Neuronal stem cell (in vitro differentiated cells): ENCODE data around the gene RNH1.
A peak's percentile ranks its signal among the peaks of the same experiment; 100 is the strongest.

Experiments
- DNase-seq: peaks from one replicate; pipeline ENCODE4 v3.0.0-alpha.2; 2013; ENCODE audit warnings: low spot score
- H2AFZ ChIP-seq: one replicate; pipeline ENCODE4 v1.6.1; 2013; ENCODE audit warnings: mild to moderate bottlenecking, low read length, inconsistent platforms
- H2AK5ac ChIP-seq: 2 replicates; pipeline ENCODE4 v1.6.1; 2013; ENCODE audit warnings: low read depth, mild to moderate bottlenecking, inconsistent platforms, low read length, moderate library complexity, mixed read lengths
- H2BK120ac ChIP-seq: 2 replicates; pipeline ENCODE4 v1.6.1; 2013; ENCODE audit warnings: low read depth, mild to moderate bottlenecking, inconsistent platforms, low read length, moderate library complexity, mixed read lengths
- H2BK12ac ChIP-seq: one replicate; pipeline ENCODE4 v1.6.1; 2013; ENCODE audit warnings: low read length, inconsistent platforms
- H2BK15ac ChIP-seq: 2 replicates; pipeline ENCODE4 v1.6.1; 2013; ENCODE audit warnings: mild to moderate bottlenecking, low read length, inconsistent platforms, mixed read lengths
- H2BK5ac ChIP-seq: one replicate; pipeline ENCODE4 v1.6.1; 2013; ENCODE audit warnings: inconsistent platforms, mild to moderate bottlenecking, low read length, moderate library complexity
- H3K14ac ChIP-seq: one replicate; pipeline ENCODE4 v1.6.1; 2013; ENCODE audit warnings: low read length, inconsistent platforms
- H3K18ac ChIP-seq: 2 replicates; pipeline ENCODE4 v1.6.1; 2013; ENCODE audit warnings: low read length, inconsistent platforms
- H3K23ac ChIP-seq: 2 replicates; pipeline ENCODE4 v1.6.1; 2013; ENCODE audit warnings: low read depth, mild to moderate bottlenecking, mixed read lengths, low read length, inconsistent platforms; ENCODE audit not compliant: poor library complexity
- H3K27ac ChIP-seq: replicated peaks from 3 replicates; pipeline ENCODE4 v1.5.1; 2013; ENCODE audit warnings: low read length, inconsistent platforms
- H3K27me3 ChIP-seq, 3 experiments: 2 replicates each; pipeline ENCODE4 v1.6.1; 2013; ENCODE audit warnings: low read length in 3 of 3, mild to moderate bottlenecking in 2 of 3, inconsistent platforms in 1 of 3, low read depth in 1 of 3, mixed read lengths in 1 of 3, moderate library complexity in 1 of 3; ENCODE audit not compliant: control insufficient read depth in 3 of 3, insufficient read depth in 3 of 3
- H3K36me3 ChIP-seq, 2 donors: replicated peaks in 1 of 2; 2 replicates each; pipeline ENCODE4 v1.6.1; 2013; ENCODE audit warnings: low read length in 2 of 2; ENCODE audit not compliant: control insufficient read depth in 2 of 2, insufficient read depth in 2 of 2
- H3K4ac ChIP-seq: 2 replicates; pipeline ENCODE4 v1.6.1; 2013; ENCODE audit warnings: inconsistent platforms, mild to moderate bottlenecking, low read length, moderate library complexity
- H3K4me1 ChIP-seq, 2 donors: 1 replicate in 1 of 2; 2 replicates in 1 of 2; pipeline ENCODE4 v1.6.1; 2013; ENCODE audit warnings: low read length in 2 of 2, low read depth in 1 of 2; ENCODE audit not compliant: control insufficient read depth in 2 of 2, insufficient read depth in 1 of 2
- H3K4me2 ChIP-seq: one replicate; pipeline ENCODE4 v1.6.1; 2013; ENCODE audit warnings: mild to moderate bottlenecking, low read length, inconsistent platforms; ENCODE audit not compliant: insufficient read depth, poor library complexity, severe bottlenecking
- H3K4me3 ChIP-seq, 2 donors: 2 replicates each; pipeline ENCODE4 v1.5.1; 2013; ENCODE audit warnings: low read length in 2 of 2, mild to moderate bottlenecking in 2 of 2, inconsistent platforms in 1 of 2, moderate library complexity in 1 of 2
- H3K79me1 ChIP-seq: one replicate; pipeline ENCODE4 v1.6.1; 2013; ENCODE audit warnings: low read depth, mild to moderate bottlenecking, inconsistent platforms, low read length, moderate library complexity
- H3K9ac ChIP-seq: one replicate; pipeline ENCODE4 v1.6.1; 2013; ENCODE audit warnings: mild to moderate bottlenecking, low read depth, low read length, inconsistent platforms; ENCODE audit not compliant: poor library complexity
- H3K9me3 ChIP-seq, 2 donors: replicated peaks in 1 of 2; 2 replicates each; pipeline versions ENCODE3 to v1.6.1; 2013; ENCODE audit warnings: low read length in 2 of 2, mild to moderate bottlenecking in 2 of 2, inconsistent platforms in 1 of 2, low read depth in 1 of 2, mixed read lengths in 1 of 2, moderate library complexity in 1 of 2; ENCODE audit not compliant: control insufficient read depth in 2 of 2, insufficient read depth in 1 of 2
- H4K8ac ChIP-seq: one replicate; pipeline ENCODE4 v1.6.1; 2013; ENCODE audit warnings: low read depth, mild to moderate bottlenecking, inconsistent platforms, low read length, moderate library complexity
- H4K91ac ChIP-seq: one replicate; pipeline ENCODE4 v1.6.1; 2013; ENCODE audit warnings: low read length, low read depth, mild to moderate bottlenecking, inconsistent platforms; ENCODE audit not compliant: poor library complexity
- WGBS, 2 donors: extraction: QIAGEN DNeasy Blood & Tissue Kit; methylation state at CpG; one replicate each; pipeline ENCODE4 v1.1.7; 2013; ENCODE audit warnings: missing lambda C conversion rate in 2 of 2, mixed read lengths in 1 of 2; ENCODE audit not compliant: insufficient read length in 2 of 2, insufficient replicate concordance in 1 of 2; ENCODE audit errors: extremely low coverage in 2 of 2; 5-methylcytosine and 5-hydroxymethylcytosine counted together

The RNH1 gene

DNA sequence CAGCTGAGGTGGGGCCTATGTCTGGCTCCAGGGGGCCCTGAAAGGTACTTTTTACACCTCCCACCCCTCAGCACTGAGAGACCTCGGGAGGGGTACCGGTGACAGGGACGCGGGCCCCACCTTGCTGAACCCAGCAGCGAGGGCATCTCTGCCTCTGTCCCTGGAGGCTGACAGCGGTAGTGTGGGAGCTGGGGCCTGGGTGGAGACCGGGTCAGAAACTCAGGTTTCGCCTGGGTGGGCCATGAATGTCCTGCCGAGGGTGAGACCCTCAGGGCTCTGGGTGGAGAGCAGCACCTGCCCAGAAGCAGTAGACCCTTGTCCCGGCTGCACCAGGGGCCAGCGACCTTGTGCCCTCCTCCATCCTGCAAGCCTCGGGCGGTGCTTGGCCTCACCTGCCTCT, 34.8 kb downstream of the RNH1 start:
- DNase-seq, result no peak
- no CpG with 5 or more reads among the region's 13 CpGs for WGBS, 2 donors

DNA sequence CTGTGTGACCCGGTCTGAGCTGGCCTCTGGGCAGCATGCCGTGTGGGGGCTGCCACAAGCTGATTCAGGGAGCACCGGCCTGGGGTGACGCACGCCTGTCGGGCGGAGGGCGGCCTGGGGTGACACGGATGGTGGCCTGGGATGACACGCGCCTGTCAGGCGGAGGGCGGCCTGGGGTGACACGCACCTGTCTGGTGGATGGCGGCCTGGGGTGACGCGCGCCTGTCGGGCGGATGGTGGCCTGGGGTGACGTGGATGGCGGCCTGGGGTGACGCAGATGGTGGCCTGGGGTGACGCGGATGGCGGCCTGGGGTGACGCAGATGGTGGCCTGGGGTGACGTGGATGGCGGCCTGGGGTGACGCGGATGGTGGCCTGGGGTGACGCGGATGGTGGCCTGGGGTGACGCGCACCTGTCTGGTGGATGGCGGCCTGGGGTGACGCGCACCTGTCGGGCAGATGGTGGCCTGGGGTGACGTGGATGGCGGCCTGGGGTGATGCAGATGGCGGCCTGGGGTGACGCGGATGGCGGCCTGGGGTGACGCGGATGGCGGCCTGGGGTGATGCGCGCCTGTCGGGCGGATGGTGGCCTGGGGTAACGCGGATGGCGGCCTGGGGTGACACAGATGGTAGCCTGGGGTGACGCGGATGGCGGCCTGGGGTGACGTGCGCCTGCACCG, 35.4 kb downstream of the RNH1 start:
- no peak overlapping the region for H2BK15ac ChIP-seq
- no peak overlapping the region for H3K4me3 ChIP-seq
- H3K18ac ChIP-seq, result peak overlapping the region; percentile 71
- no peak overlapping the region for H3K27ac ChIP-seq
- H2BK12ac ChIP-seq, result peak overlapping the region; percentile 73
- no peak for DNase-seq
- no peak overlapping the region for H3K4me2 ChIP-seq
- H2BK5ac ChIP-seq, result no peak overlapping the region
- peak overlapping the region; percentile 92 for H4K91ac ChIP-seq
- no peak overlapping the region for H2BK120ac ChIP-seq
- peak overlapping the region; percentile 91 for H3K23ac ChIP-seq
- no peak overlapping the region for H2AK5ac ChIP-seq
- no peak overlapping the region for H3K4ac ChIP-seq
- H3K36me3 ChIP-seq, result peaks cover 7 to 10% of the 10 kb centered on the region in 2 donors
- H3K9me3 ChIP-seq, result peaks cover 0 to 4% of the 10 kb centered on the region in 2 donors
- H3K4me1 ChIP-seq, result peaks cover 7 to 10% of the 10 kb centered on the region in 2 donors
- H2AFZ ChIP-seq, result no peak overlapping the region
- H3K9ac ChIP-seq, result no peak overlapping the region
- no CpG with 5 or more reads among the region's 61 CpGs for WGBS, 2 donors
- H4K8ac ChIP-seq, result peak overlapping the region; percentile 65
- peak overlapping the region; percentile 71 for H3K14ac ChIP-seq
- peaks cover 16% of the 10 kb centered on the region for H3K79me1 ChIP-seq
- no peaks in the 10 kb centered on the region for H3K27me3 ChIP-seq

More for the DNA sequence above, 34.8 kb downstream of the RNH1 start:
- no peak overlapping the region for H2AFZ ChIP-seq
- no peak overlapping the region for H3K4me3 ChIP-seq
- no peaks in the 10 kb centered on the region for H3K27me3 ChIP-seq
- no peak overlapping the region for H4K91ac ChIP-seq
- H3K9ac ChIP-seq, result no peak overlapping the region
- H3K18ac ChIP-seq, result no peak overlapping the region
- H3K79me1 ChIP-seq, result peaks cover 21% of the 10 kb centered on the region
- no peak overlapping the region for H3K14ac ChIP-seq
- peaks cover 0 to 4% of the 10 kb centered on the region in 2 donors for H3K9me3 ChIP-seq
- no peak overlapping the region for H2BK5ac ChIP-seq
- no peak overlapping the region for H3K4ac ChIP-seq
- no peak overlapping the region for H2BK120ac ChIP-seq
- no peak overlapping the region for H2BK15ac ChIP-seq
- H2BK12ac ChIP-seq, result no peak overlapping the region
- H2AK5ac ChIP-seq, result no peak overlapping the region
- peaks cover 7 to 10% of the 10 kb centered on the region in 2 donors for H3K36me3 ChIP-seq
- H3K27ac ChIP-seq, result no peak overlapping the region
- peak overlapping the region; percentile 2 for H3K23ac ChIP-seq
- H3K4me2 ChIP-seq, result no peak overlapping the region
- peaks cover 9 to 15% of the 10 kb centered on the region in 2 donors for H3K4me1 ChIP-seq
- no peak overlapping the region for H4K8ac ChIP-seq

DNA sequence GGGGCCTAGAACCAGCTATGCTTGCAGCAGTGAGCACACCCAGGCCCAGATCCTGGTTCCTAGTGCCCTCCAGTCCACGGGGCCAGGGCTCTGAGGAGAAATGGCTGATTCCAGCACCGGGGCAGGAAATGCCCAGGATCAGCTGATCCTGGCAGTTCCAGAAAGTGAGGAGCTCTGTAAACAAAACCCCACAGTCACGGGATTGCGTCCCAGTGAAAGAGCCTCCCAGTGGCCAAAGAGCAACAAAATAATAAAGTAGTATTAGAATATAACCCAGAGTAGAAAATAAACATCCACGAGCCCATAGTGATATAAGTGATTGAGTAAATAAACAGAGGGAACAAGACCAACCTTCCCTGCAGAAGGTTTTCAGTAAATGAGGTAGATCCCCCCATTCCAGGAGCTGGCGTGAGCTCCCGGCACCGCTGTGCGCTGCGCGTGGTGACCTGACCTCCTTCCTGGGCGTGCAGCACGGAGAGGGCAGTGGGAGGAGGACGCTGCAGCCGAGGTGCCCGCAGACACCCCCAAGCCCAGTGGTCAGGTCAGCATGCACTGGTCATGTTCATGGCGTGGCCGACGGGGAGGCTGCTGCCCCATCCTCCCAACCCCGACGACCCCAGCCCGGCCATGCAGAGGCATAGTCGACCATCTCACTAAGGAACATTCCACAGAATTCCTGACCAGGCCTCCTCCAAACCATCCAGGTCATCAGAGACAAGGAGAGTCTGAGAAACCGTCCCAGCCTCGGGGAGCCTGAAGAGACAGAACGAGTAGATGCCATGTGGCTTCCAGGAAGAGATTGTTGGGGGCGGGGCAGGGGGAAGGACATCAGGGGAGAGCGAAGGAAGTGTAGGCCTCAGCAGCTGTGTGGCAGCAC, 37.1 kb downstream of the RNH1 start:
- H3K14ac ChIP-seq, result no peak overlapping the region
- peaks cover 3 to 12% of the 10 kb centered on the region in 2 donors for H3K36me3 ChIP-seq
- DNase-seq, result no peak
- H3K23ac ChIP-seq, result peak overlapping the region; percentile 68
- peaks cover 7 to 10% of the 10 kb centered on the region in 2 donors for H3K4me1 ChIP-seq
- no peak overlapping the region for H2BK5ac ChIP-seq
- H3K9me3 ChIP-seq, result peaks cover 0 to 4% of the 10 kb centered on the region in 2 donors
- H3K79me1 ChIP-seq, result peaks cover 11% of the 10 kb centered on the region
- no peak overlapping the region for H2BK120ac ChIP-seq
- H2AFZ ChIP-seq, result no peak overlapping the region
- no peaks in the 10 kb centered on the region for H3K27me3 ChIP-seq
- H4K91ac ChIP-seq, result no peak overlapping the region
- H3K27ac ChIP-seq, result no peak overlapping the region
- H4K8ac ChIP-seq, result no peak overlapping the region
- WGBS, 2 donors, result no CpG with 5 or more reads among the region's 28 CpGs
- no peak overlapping the region for H3K4me2 ChIP-seq
- no peak overlapping the region for H3K4me3 ChIP-seq
- H2BK15ac ChIP-seq, result peak overlapping the region; percentile 38
- peak overlapping the region; percentile 30 for H2BK12ac ChIP-seq
- H3K9ac ChIP-seq, result no peak overlapping the region
- H3K4ac ChIP-seq, result no peak overlapping the region
- H2AK5ac ChIP-seq, result no peak overlapping the region
- H3K18ac ChIP-seq, result no peak overlapping the region
